Left lung (tissue), 10 donors: ENCODE measurements around the gene AGK. TPM values are rescaled to one million over a fixed set of nuclear protein-coding genes. Genes with fewer than 3 reads are reported as not detected.
A peak's percentile ranks its signal among the peaks of the same experiment; 100 is the strongest.
"Not testable (repeated sequence)": the region's sequence is repeated elsewhere in the genome, so short reads cannot be mapped to it uniquely, and the experiment has no call there.

Experiments
- ATAC-seq: fragments of 200-7000 bp; cut with Tn5 transposase; one replicate; pipeline ENCODE4 v1.9.1; 2020; ENCODE audit warnings: moderate library complexity
- DNase-seq, 4 donors: peaks; one replicate each; pipeline ENCODE4 v3.0.0-alpha.2; 2013 to 2020
- H3K27ac ChIP-seq, 2 donors: fragments of 200-600 bp; sonication (generic) in 1 of 2; one replicate each; pipeline versions ENCODE4 v1.5.0 to v1.8.0; 2020 to 2021
- H3K27me3 ChIP-seq, 2 donors: fragments of 200-600 bp; sonication (generic) in 1 of 2; one replicate each; pipeline versions ENCODE4 v1.5.0 to v1.8.0; 2020 to 2021
- H3K36me3 ChIP-seq, 2 donors: fragments of 200-600 bp; sonication (generic) in 1 of 2; one replicate each; pipeline versions ENCODE4 v1.5.0 to v1.8.0; 2020 to 2021
- H3K4me1 ChIP-seq, 2 donors: fragments of 200-600 bp; one replicate each; pipeline ENCODE4 v1.8.0; 2021
- H3K4me3 ChIP-seq, 2 donors: fragments of 200-600 bp; sonication (generic) in 1 of 2; one replicate each; pipeline versions ENCODE4 v1.5.0 to v1.8.0; 2020 to 2021; ENCODE audit warnings: mild to moderate bottlenecking in 1 of 2
- H3K9me3 ChIP-seq, 2 donors: fragments of 200-600 bp; sonication (generic) in 1 of 2; one replicate each; pipeline versions ENCODE4 v1.5.0 to v1.8.0; 2020 to 2021
- intact Hi-C, 2 donors: fragments of 100-400 bp; cut with DNase I; formaldehyde crosslinking; loops; one replicate each; pipeline versions ENCODE4 v1.11.2 to v1.14.2; 2022
- polyA plus RNA-seq, 6 donors: library from polyadenylated mRNA; unstranded; fragments of 120-200 nt; gene quantifications; one replicate each; pipeline ENCODE4 v1.2.1, GENCODE V29; 2013; ENCODE audit not compliant: insufficient read length in 6 of 6
- total RNA-seq, 2 donors: library from RNA; stranded (reverse); fragmentation: NEBNext Ultra II Directional; extraction: Animal tissue kit (Norgen Biotek cat#: 25700); gene quantifications; one replicate each; pipeline ENCODE4 v1.2.1, GENCODE V29; 2021
- TF ChIP-seq, protein P1 (sequence below), 2 donors: fragments of 200-600 bp; sonication (generic) in 1 of 2; IDR thresholded peaks; one replicate each; pipeline versions ENCODE4 v1.5.0 to v1.8.0; 2021; ENCODE audit warnings: antibody characterized with exemption in 2 of 2
- donor health status: DM: no; HTN: yes; CAD: no.
- donor health status: DM: no; HTN: no; CAD: no.

Gene AGK
- total and polyA plus RNA-seq, 8 donors: 24.4 to 40.6 (median 36.8) TPM

DNA sequence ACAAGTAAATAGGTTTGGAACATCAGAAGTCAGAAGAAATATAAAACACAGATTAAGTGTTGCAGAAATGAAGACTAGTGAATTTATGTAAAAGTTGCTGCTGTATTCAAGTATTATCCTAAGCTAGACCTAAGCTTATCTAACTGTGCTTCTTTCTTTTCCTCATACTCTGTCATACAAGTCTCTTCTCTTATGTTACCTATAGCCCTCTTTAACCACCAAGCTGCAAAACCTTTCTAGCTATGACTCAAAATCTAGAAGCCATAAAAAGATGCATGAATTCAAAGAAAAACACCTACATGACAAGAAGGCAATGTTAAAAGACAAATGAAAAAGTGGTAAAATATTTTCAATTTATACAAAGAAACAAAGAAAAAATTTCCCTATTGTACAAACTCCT, 127.8 kb downstream of the AGK start:
- H3K4me3 ChIP-seq: no peak overlapping the region
- intact Hi-C loops: no loop called here
- TF ChIP-seq, protein P1, sequence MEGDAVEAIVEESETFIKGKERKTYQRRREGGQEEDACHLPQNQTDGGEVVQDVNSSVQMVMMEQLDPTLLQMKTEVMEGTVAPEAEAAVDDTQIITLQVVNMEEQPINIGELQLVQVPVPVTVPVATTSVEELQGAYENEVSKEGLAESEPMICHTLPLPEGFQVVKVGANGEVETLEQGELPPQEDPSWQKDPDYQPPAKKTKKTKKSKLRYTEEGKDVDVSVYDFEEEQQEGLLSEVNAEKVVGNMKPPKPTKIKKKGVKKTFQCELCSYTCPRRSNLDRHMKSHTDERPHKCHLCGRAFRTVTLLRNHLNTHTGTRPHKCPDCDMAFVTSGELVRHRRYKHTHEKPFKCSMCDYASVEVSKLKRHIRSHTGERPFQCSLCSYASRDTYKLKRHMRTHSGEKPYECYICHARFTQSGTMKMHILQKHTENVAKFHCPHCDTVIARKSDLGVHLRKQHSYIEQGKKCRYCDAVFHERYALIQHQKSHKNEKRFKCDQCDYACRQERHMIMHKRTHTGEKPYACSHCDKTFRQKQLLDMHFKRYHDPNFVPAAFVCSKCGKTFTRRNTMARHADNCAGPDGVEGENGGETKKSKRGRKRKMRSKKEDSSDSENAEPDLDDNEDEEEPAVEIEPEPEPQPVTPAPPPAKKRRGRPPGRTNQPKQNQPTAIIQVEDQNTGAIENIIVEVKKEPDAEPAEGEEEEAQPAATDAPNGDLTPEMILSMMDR (IDR thresholded peaks at IDR 0.05): no peak
- peaks cover 0 to 9% of the 10 kb centered on the region in 2 donors for H3K4me1 ChIP-seq
- ATAC-seq (no peak), DNase-seq (no peak)
- no peak overlapping the region for H3K27ac ChIP-seq
- H3K9me3 ChIP-seq: no peaks in the 10 kb centered on the region
- peaks cover 0 to 16% of the 10 kb centered on the region in 2 donors for H3K36me3 ChIP-seq
- H3K27me3 ChIP-seq: no peaks in the 10 kb centered on the region

DNA sequence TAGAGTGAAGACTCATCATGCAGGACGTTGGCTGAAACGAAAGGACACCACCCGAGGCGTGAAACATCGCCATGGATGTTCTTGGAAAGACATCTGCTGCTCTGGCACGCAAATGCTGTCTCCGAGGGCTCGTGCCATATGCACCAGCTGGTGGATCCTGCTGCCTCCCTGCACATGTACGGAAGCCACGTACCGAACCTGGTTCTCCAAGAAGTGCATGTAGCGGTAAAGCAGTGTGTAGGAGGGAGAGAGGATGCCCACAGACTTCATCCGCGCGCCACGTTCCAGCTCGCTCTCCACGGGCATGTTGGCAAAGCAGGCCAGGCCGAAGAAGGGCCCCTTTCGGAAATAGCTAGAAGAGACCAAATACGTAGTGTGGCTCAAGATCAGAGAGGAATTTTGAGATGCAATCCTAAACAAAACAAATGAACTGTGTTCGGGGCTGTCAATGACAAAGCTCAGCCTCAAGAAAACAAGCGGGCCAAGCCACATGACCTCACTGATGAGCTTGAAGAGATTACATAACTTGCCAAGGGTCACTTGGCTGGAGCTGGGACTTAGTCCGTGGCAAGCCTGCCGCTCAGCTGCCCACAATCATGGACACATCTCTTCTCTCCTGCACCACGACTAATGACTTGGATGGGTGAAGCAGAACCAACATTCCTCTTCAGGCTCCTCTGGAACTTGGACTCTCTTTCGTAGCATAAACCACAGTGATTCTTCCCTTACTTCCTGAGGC, 134.2 kb downstream of the AGK start:
- no peaks in the 10 kb centered on the region for H3K9me3 ChIP-seq
- no peaks in the 10 kb centered on the region for H3K4me1 ChIP-seq
- DNase-seq (peak in 2 of 4 donors; percentile 85 to 91), ATAC-seq (peak; percentile 56)
- peak overlapping the region; percentile 11 to 48 for H3K27ac ChIP-seq
- no peaks in the 10 kb centered on the region for H3K27me3 ChIP-seq
- H3K4me3 ChIP-seq: no peak overlapping the region
- TF ChIP-seq, protein P1 (IDR thresholded peaks at IDR 0.05): no peak
- intact Hi-C loops: no loop called here
- peaks cover 0 to 38% of the 10 kb centered on the region in 2 donors for H3K36me3 ChIP-seq

DNA sequence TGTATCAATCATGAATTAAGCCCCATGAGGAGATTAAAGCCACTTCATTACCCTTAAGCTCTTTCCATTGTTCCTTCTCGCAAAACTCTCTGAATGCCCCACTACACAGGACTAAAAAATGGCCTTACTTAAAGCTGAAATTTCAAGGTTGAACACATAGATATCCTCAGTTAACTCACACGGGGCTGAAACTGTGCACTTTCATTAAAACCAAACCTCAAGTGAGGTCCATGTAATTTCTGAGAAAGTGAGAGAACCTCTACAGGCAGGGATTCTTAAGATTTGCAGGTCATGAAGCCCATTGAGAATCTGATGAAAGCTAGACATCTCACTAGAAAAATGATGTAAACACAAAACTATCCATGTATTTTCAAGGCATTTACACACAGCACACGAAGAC, 134.9 kb downstream of the AGK start:
- no peaks in the 10 kb centered on the region for H3K9me3 ChIP-seq
- no peak overlapping the region for H3K4me3 ChIP-seq
- intact Hi-C loops: no loop called here
- DNase-seq (no peak), ATAC-seq (no peak)
- TF ChIP-seq, protein P1 (IDR thresholded peaks at IDR 0.05): no peak
- no peak overlapping the region for H3K27ac ChIP-seq
- H3K36me3 ChIP-seq: peaks cover 0 to 35% of the 10 kb centered on the region in 2 donors
- H3K27me3 ChIP-seq: no peaks in the 10 kb centered on the region
- H3K4me1 ChIP-seq: no peaks in the 10 kb centered on the region

DNA sequence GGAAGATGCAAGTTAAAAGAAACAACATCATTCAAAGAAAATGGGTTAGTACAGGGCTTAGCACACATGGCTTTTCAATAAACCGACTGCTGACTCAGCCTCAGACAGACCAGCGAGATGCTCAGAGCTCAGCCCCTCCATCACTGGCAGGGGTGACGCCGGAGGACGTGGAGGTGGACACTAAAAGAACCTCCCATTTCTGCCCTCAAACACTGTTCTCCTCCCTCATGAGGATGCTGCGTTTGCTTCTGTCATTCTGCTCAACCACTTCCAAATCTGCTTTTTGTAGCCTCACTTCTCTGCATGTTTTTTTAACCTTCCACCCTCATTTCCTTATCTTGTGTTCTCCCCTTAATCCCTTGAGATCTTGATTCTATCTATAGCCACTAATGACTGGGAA, 135.5 kb downstream of the AGK start:
- ATAC-seq: no peak
- no peak overlapping the region for H3K27ac ChIP-seq
- intact Hi-C loops: no loop called here

DNA sequence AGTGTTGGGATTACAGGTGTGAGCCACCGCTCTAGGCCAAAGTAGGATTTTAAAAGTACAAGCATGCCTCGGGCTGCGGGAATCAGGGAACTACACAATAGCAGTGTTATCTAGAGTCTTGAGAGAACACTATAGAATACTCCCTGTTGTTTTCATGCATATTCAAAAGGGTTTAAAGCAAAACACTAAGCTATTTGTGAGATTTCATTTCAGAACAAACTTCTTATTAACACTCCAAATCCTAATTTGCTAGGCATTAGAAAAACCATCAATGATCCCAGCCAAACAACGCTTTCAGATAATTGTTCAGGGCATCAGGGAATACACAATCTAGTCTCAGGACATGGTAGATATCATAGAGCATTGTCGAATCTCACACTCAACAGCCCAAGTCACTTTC, 136.8 kb downstream of the AGK start:
- H3K4me3 ChIP-seq: no peak overlapping the region
- DNase-seq (no peak), ATAC-seq (no peak)
- H3K36me3 ChIP-seq: peaks cover 0 to 31% of the 10 kb centered on the region in 2 donors
- H3K4me1 ChIP-seq: no peaks in the 10 kb centered on the region
- TF ChIP-seq, protein P1 (IDR thresholded peaks at IDR 0.05): no peak
- no peak overlapping the region for H3K27ac ChIP-seq
- no peaks in the 10 kb centered on the region for H3K9me3 ChIP-seq
- no peaks in the 10 kb centered on the region for H3K27me3 ChIP-seq
- intact Hi-C loops: no loop called here

More for the DNA sequence above, 135.5 kb downstream of the AGK start:
- Histone ChIP-seq H3K27me3 (no peaks in the 10 kb centered on the region), H3K36me3 (peaks cover 0 to 34% of the 10 kb centered on the region in 2 donors), H3K9me3 (no peaks in the 10 kb centered on the region), H3K4me1 (no peaks in the 10 kb centered on the region), H3K4me3 (no peak overlapping the region)
- no peak for DNase-seq
- TF ChIP-seq, protein P1 (IDR thresholded peaks at IDR 0.05): no peak

DNA sequence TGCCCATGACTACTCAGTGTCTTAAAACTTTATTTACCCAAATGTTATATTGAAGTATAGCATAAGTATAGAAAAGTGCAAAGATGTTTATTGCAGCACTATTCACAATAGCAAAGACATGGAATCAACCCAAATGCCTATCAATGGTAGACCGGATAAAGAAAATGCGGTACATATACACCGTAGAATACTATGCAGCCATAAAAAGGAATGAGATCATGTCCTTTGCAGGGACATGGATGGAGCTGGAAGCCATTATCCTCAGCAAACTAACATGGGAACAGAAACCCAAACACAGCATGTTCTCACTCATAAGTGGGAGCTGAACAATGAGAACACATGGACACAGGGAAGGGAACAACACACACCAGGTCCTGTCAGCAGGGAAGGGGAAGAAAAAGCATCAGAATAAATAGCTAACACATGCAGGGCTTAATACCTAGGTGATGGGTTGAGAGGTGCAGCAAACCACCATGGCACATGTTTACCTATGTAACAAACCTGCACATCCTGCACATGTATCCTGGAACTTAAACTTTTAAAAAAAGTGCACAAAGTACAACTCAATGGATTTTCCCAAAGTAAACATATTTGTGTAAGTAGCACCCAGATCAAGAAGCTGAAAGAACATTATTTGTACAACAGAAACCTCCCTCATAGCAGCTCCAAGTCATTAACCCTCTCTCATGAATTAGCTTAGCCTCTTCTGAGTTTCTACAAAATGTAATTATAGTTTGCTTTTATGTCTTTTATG, 138.0 kb downstream of the AGK start:
- ATAC-seq, H3K27ac ChIP-seq, H3K4me1 ChIP-seq, H3K9me3 ChIP-seq, H3K4me3 ChIP-seq, H3K27me3 ChIP-seq, DNase-seq, intact Hi-C loops: not testable (repeated sequence)
- H3K36me3 ChIP-seq: peaks cover 0 to 21% of the 10 kb centered on the region in 2 donors
